HG03432 (cell line): ENCODE results near the gene CDKL5.
"Not testable (repeated sequence)": the region's sequence is repeated elsewhere in the genome, so short reads cannot be mapped to it uniquely, and the experiment has no call there.

Experiments used
- ATAC-seq: cut with Tn5 transposase; IDR thresholded peaks from one replicate; pipeline ENCODE4 v1.9.1; 2021; ENCODE audit warnings: mild to moderate bottlenecking, moderate library complexity; ENCODE audit not compliant: unreplicated experiment

The CDKL5 gene

DNA sequence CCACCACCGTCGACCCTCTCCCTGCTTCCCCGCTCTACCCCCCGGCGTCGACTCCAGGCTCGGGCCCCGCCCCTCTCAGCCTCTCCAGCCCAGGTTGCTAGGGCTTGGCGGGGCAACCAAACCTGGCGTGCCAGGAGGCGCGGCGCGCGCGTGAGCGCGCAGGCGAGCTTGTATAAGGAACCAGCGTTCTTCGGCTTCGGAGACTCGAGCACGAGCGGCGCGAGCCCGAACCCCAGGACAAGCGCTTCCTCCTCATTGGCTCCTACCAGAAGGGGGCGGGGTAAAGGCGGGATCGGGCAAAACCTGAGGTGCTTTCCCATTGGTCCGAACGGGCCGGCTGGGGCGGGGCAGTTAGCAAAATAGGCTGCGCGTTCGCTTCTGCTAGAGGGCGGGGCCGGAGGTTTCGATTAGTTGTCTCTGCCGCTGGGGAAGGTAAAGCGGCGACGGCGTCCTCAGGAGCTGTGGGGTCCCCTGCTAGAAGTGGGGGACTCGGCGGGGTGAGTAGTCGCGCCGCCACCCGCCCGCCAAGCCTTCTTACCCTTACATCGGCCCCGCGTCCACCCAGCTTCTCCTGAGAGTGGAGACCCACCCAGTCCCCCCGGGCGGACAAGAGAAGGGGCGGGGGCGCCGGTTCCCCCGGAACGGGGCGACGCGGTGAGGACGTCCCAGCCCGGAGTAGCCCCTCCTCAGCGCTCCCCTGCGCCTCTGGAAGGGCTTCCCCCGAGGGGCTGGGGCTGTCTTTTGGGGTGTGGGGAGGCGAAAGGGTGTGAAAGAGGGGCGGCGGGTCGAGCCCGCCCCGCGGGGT is at the start of gene CDKL5:
Gene CDKL5, plus strand, starts transcription at position 410 of the 805 bp plus-strand sequence. CDS start 81,489 bp downstream, outside the sequence.
- ATAC-seq, result peak; percentile 97

DNA sequence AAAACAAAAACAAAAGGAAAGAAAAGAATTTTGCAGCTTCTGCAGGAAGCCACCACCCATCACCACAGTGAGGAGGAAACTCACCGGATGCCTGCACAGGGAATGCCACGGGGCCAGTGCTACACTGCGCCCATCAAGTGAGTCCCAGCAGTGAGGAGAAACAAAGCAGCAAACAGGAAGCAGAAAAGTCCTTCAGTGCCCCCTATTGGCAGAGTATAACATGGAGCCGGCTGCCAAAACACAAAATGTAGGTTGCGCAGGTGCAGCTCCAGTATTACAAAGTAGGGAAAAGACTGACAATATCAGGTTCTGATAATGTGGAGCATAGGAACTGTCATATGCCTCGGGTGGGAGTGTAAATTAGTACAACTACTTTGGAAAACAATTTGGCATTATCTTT is 47.6 kb upstream of the CDKL5 start:
- ATAC-seq, result no peak

DNA sequence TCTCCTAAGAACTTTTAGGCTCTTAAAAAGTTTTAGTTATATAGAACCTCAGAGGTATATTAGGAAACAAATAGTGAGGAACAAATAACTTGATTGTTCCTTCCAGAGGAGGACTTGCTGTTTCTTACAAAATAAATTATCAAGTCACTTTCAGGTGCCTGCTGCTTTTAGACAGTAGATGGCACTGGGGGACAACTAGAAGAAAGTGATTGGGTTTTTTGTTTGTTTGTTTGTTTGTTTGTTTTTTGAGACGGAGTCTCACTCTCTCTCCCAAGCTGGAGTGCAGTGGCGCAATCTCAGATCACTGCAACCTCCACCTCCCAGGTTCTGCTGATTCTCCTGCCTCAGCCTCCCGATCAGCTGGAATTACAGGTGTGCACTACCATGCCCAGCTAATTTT is 35.4 kb upstream of the CDKL5 start:
- ATAC-seq, result no peak

DNA sequence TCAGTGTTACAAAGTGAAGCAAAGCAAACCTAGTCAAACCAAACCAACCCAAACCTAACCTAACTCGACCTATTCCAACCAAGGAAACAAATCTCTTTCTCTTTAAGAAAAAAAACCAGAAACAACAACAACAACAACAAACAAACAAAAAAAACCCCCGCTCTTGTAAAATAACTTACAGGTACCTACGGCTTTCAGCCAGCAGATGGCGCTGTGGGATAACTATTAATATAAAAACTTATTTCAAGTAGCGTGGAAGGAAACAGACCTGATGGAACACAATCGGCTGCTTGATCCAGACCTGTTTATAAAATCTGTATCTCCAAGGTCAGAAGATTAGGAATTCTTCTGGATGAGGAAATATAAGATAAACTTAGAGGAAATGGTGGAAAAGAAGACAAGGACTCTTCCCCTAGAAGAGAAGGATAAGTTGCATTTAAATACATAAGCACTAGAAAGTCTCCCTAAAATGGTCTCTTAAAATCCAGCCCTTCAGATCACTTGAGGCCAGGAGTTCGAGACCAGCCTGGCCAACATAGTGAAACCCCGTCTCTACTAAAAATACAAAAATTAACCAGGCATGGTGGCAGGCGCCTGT is 34.4 kb upstream of the CDKL5 start:
- ATAC-seq, result no peak

DNA sequence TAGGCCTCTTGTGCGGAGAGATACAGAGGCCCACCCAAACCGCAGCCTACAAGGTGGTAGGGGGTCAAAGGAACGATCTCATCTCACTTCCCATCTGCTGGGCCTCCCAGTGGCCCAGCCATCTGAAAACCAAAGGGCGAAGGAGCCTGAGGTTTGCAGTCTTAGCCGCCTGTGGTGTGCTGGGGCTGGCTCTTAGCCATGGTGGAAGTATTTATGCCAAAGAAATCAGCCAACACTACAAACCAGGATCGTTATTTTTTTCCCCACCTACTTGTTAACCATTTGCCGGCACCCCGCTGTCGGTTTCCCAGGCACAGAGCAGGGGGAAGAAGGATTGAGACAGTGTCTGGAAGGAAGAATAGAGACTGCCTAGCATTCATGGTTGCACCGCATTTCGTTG is 30.9 kb upstream of the CDKL5 start:
- no peak for ATAC-seq

DNA sequence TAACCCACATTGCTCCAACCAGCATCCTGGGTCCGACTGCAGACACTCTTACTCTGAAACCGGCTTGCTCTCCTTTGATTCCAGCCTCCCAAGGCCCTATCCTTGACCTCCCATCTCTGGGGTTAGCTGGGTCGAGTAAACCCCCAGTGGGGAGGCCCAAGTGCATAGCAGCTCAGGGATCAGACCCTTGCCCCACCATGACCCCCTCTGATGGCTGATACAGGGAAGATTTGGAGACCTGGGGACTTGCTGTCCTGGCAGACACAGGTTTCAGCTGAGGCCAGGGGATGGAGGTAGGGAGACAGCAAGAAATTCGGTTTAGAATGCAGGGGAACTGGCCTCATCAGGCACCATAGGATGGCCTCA is 23.6 kb upstream of the CDKL5 start:
- no peak for ATAC-seq

DNA sequence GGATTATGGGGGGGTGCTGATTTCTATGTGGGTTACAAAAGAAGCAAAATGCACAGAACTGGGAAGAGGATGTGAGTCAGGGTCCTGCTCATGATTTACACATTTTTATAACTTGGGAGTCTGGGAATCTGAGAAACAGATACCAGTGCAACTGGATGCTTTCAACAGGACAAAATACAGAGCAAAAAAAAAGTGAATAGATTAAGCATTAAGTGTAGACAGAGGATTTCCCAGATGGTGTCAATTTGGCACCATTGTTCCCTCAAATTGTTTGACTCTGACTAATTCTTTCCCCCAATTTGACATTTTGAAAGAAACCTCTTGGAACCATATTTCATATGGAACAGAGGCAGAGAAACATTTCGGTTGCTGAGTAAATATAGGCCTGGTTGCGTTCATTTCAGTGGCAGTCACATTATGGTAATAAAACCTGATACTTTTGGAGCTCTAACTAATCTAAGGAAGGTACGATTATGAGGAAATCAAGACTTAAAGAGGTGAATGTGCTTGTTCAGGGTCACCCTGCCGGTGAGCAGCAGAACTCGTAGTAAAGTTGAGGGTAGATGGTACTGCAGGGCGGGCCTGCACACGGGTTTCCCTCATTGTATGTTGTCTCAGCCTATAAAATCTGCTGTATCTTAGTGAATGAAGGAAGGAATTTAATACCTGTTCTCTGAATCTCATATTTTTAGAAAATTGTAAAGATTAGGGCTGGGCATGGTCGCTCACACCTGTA is 18.7 kb upstream of the CDKL5 start:
- no peak for ATAC-seq

DNA sequence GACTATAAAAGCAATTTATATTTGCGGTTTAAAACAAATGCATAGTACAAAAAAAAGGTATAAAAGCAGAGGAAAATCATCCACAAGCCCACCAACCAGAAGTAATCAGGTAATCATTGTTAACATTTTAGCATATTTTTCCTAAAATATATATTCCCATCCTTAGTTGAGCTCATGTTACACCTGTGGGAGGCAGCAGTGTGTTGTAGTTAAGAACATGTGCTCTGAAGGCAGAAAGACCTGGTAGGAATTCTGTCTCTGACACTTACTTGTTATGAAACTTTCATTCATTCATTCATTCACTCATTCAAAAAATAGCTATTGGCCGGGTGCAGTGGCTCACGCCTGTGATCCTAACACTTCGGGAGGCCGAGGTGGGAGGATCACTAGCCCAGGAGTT is 15.4 kb upstream of the CDKL5 start:
- ATAC-seq, result no peak

DNA sequence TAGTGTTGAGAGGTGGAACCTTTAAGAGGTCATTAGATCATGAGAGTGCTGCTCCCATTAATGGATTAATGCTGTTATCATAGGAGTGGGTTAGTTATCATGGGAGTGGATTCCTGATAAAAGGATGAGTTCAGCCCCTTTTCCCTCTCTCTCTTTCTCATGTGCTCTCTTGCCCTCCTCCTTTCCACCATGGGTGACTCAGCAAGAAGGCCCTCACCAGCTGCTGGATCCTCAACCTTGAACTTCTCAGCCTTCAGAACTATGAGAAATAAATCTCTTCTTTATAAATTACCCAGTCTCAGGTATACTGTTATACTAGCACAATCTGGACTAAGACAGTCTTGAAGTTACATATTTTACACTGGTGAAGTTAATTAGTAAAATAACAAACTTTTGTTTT is 10.0 kb upstream of the CDKL5 start:
- no peak for ATAC-seq

DNA sequence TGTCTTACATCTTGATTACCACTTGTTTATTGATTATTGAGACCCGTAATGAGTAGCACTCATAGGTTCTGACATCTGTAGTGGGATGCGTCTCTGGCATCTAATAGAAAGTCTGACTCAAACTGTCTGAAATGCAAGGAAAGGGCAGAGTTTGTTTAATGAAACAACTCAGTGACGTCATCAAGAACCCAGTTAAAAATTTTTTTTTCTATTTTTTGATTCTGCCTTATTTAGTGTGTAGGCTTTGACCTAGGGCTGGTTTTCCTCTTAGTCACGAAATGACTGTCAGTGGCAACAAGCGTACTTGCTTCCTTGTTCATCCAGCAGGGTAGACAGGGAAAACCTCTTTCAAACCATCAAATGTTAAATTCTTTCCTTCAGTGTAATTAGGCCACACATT is 3.1 kb upstream of the CDKL5 start:
- no peak for ATAC-seq

DNA sequence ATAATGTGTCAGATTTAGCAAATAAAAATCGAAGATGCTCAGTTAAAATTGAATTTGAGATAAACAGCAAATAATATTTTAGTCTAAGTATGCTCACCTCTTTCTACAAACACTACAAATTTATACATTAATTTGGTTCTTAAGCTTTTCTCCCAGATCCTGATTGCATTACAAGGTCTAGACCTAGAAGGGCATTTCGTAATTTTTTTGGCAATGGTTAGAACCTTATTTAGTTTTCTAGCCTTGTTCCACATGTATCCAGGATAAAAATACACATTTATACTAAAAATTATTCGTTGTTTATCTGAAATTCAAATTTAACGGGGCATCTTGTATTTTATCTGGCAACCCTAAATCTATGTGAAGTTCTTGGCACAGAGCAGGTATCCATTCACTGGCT is 2.5 kb upstream of the CDKL5 start:
- no peak for ATAC-seq

DNA sequence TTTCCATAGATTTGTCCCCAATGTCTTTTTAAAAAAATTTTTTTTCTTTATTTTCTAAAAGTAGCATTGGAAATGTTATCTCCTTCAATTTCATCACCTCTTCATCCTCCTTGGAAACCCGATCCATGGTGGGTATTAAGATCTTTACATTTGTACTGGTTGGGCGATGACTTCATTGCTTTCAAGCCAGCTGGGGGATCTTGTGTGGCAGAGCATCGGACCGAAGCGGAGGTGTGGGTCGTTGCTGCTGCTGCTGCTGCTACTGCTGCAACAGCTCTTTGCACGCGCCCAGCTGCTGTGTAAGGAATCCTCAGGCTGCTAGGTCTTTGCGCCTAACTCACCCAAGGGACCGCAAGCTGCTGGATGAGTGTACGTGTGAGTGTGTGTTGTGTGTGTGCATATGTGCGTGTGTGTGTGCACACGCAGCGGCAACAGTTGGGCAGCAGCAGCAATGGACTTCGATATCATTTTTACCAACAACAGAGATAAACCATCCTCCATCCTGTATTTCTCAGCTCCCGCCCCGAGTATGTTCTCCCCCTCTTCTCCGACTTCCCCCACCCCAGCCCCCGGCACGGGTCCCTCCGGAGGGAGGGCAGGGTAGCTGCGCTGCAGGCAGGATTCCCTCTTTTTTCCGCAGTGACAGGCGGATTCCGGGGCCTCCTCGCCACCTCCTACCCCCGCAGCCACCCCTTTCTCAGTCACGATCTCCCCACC is 768 bp upstream of the CDKL5 start:
- peak; percentile 22 for ATAC-seq

DNA sequence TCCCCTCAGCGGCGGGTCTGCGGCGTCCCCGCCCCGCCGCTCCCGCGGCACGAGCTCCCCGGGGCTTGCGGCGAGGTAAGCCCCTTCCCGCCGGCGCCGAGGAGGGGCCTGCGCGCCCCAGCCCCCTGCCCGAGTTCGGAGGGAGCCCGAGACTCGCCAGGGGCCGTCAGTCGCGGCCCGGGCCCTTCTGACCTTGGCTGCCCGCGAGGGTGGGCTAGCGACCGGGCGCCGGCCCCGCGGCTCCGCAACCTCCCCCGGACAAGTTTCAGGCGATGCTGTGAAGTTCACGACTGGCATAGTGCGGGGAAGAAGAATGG is 554 bp downstream of the CDKL5 start:
- ATAC-seq, result no peak

DNA sequence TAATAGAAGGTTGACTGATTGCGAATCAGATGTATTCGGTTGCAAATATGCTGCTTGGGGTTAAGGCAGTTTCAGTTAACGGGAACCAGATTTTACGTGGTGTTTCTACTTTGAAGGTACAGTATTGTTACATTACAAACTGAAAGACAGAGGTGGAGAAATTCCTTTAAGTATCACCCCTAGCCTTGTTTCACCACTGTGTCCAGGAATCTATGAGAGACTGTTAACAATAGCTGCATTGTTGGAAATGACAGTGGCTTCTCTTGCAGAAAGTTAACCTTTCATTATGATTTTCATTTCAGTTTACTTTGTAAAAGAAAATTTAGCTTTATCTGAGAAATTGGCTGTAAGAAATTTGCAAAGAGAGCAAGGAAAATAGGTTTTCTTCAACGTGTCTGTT is 2.6 kb downstream of the CDKL5 start:
- ATAC-seq, result no peak

DNA sequence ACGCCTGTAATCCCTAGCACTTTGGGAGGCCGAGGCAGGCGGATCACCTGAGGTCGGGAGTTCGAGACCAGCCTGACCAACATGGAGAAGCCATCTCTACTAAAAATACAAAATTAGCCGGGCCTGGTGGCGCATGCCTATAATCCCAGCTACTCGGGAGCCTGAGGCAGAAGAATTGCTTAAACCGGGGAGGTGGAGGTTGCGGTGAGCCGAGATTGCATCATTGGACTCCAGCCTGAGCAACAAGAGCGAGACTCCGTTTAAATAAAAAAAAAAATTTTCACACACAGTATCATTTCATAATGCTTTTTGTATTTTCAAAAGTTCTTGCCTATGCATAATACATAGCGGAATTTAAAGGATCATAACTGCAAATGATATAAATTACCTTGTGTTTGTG is 7.9 kb downstream of the CDKL5 start:
- ATAC-seq, result not testable (repeated sequence)

DNA sequence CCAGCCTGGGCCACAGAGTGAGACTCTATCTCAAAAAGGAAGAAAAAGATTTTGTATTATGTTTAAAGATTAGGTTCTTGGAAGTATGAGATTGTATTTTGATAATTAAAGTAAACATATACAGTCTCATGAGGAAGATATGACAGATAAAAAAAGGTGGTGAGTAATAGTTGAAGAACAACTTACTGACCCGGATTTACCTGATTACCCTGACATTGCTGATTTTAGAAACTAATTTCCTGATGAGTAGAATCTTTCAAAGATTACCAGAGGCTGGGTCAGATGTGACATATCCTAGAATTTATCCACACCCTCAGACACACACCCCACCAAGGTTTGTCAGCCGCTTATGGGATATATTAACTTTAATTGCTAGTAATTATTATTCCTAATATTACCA is 9.5 kb downstream of the CDKL5 start:
- ATAC-seq, result no peak

DNA sequence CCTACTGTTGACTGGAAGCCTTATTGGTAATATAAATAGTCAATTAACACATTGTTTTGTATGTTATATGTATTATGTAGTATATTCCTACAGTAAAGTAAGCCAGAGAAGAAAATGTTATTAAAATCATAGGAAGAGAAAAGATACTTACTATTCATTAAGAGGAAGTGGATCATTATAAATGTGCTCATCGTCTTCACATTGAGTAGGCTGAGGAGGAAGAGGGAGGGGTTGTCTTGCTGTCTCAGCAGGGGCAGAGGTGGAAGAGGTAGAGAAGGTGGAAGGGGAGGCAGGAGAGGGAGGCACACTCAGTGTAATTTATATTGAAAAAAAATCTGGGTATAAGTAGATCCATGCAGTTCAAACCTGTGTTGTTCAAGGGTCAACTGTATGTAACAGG is 10.6 kb downstream of the CDKL5 start:
- no peak for ATAC-seq

DNA sequence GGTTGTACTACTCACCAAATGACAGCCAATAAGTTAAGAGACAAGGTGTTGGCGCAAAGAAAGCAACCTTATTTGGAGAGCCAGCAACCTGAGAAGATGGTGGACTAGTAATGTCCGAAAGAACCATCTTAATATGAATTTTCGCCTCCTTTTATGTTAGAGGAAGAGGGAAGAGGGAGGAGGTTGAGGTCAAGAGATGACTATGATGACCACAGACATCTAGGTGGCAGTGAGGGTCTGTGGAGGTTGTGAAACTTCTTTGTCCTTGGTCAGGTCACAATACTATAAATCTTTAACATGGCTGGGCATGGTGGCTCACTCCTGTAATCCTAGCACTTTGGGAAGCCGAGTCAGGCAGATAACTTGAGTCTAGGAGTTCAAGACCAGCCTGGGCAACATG is 15.4 kb downstream of the CDKL5 start:
- ATAC-seq, result no peak

DNA sequence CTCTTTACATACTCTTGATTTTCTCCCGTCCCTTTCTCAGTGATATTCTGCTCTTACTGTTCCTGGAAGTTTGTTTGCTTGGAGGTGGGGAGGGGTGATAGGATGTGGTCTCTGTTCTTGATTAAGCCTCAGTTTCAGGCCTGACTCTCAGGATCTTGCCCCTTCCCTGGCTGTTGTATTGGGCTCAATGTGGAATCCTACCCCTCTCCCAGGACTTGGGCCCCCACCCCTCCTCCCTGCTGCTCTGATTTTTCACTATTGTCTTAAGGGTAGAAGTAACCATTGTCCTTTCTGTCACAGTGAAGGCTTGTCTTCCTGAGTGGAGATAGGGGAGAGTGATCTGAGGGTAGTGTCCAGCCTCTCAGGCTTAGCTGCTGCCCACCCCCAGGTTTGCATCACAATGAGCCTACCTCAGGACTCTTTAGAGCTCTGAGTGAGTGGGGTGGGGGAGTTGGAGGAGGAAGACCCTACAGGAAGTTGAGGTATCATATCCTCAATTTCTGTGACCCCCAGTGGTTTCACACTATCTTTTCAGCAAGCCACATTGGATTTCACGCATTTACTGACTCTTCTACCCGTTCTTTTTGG is 16.5 kb downstream of the CDKL5 start:
- no peak for ATAC-seq

DNA sequence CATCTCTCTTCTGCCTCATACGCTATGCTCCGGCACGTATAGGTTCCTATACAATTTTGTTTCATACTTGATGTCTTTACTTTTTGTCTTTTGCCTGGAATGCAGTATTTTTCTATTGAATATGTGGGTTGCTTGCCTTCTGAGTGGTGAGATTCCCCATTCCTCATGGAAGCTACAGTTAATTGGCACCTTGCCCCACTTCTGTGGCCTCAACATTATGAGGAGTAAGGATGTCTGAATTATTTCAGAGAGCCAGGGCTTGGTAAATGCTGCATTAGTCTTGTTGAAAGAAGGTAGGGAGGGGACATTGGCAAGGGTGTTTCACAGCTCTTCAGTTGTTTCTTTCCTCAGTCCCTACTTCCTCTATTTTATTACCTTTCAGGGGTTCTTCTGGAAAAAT is 23.0 kb downstream of the CDKL5 start:
- ATAC-seq, result no peak

DNA sequence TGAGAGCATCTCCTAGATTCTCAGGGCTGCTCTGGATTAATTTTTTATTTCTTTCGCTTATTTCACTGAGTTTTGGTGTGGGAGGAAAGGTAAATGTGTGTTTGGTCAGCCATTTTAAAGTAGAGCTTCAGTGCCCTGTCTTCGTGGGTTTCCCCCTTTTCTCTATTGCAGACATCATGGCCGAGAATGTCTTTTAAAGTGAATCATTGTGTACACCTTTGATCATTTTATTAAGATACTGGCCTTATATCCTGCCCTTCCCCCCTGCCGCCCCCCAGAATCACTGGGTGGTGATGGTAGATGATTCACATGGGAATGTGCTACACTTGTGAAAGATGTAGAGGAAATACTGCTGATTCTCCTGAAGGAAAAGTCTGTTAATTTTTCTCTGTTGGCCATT is 23.8 kb downstream of the CDKL5 start:
- no peak for ATAC-seq
